CD4-positive, alpha-beta T cell (primary cell): ENCODE measurements around the gene TNFSF12. TPM values are rescaled to one million over a fixed set of nuclear protein-coding genes. Genes with fewer than 3 reads are reported as not detected.
A peak's percentile ranks its signal among the peaks of the same experiment; 100 is the strongest.

Experiments
- ATAC-seq: fragments of 200-7000 bp; cut with Tn5 transposase; one replicate; pipeline ENCODE4 v1.10.0; 2022; ENCODE audit warnings: mild to moderate bottlenecking; ENCODE audit not compliant: poor library complexity
- CTCF ChIA-PET: fragments of 350-600 bp; sonication (Branson Sonifier 250); formaldehyde crosslinking; loops from one replicate; lab custom pipeline; 2021; ENCODE audit warnings: antibody characterized with exemption, inconsistent platforms; lab: Charles Lee
- POLR2A ChIA-PET: fragments of 350-600 bp; sonication (Branson Sonifier 250); formaldehyde crosslinking; loops from one replicate; lab custom pipeline; 2021; ENCODE audit warnings: antibody characterized with exemption, inconsistent platforms; lab: Charles Lee
- DNase-seq, 14 experiments: peaks; one replicate each; pipeline ENCODE4 v3.0.0-alpha.2; 2013 to 2020; ENCODE audit warnings: mixed read lengths in 2 of 14
- H3K27ac ChIP-seq, 2 donors: one replicate each; pipeline versions ENCODE4 v1.5.1 to v1.7.0; 2013; ENCODE audit warnings: low read length in 2 of 2, low read depth in 1 of 2, mild to moderate bottlenecking in 1 of 2
- H3K27me3 ChIP-seq, 2 experiments: 1 replicate in 1 of 2; 2 replicates in 1 of 2; pipeline versions ENCODE4 v1.6.1 to v1.7.0; 2013; ENCODE audit warnings: low read length in 2 of 2, control low read depth in 1 of 2, mild to moderate bottlenecking in 1 of 2, moderate library complexity in 1 of 2; ENCODE audit not compliant: insufficient read depth in 2 of 2, control insufficient read depth in 1 of 2
- H3K36me3 ChIP-seq: one replicate; pipeline ENCODE4 v1.6.1; 2013; ENCODE audit warnings: low read length, control low read depth; ENCODE audit not compliant: insufficient read depth
- H3K4me1 ChIP-seq: one replicate; pipeline ENCODE4 v1.6.1; 2013; ENCODE audit warnings: low read length, control low read depth; ENCODE audit not compliant: insufficient read depth
- H3K4me3 ChIP-seq: one replicate; pipeline ENCODE4 v1.5.1; 2013; ENCODE audit warnings: mild to moderate bottlenecking, low read length, moderate library complexity
- H3K9me3 ChIP-seq, 2 experiments: 1 replicate in 1 of 2; 2 replicates in 1 of 2; pipeline versions ENCODE4 v1.6.1 to v1.7.0; 2013; ENCODE audit warnings: low read length in 2 of 2, mild to moderate bottlenecking in 2 of 2, control low read depth in 1 of 2, moderate library complexity in 1 of 2; ENCODE audit not compliant: control insufficient read depth in 1 of 2, insufficient read depth in 1 of 2
- H3K27ac Mint-ChIP-seq: one replicate; pipeline ENCODE4 v1.8.0; 2020; ENCODE audit warnings: mixed read lengths
- H3K27me3 Mint-ChIP-seq: one replicate; pipeline ENCODE4 v1.8.0; 2021; ENCODE audit warnings: mixed read lengths
- H3K36me3 Mint-ChIP-seq: one replicate; pipeline ENCODE4 v1.8.0; 2021; ENCODE audit warnings: low read depth, mixed read lengths
- H3K4me1 Mint-ChIP-seq: one replicate; pipeline ENCODE4 v1.8.0; 2021; ENCODE audit warnings: low read depth, mixed read lengths
- H3K4me3 Mint-ChIP-seq: one replicate; pipeline ENCODE4 v1.8.0; 2020; ENCODE audit warnings: mild to moderate bottlenecking, mixed read lengths
- H3K9me3 Mint-ChIP-seq: one replicate; pipeline ENCODE4 v1.8.0; 2020; ENCODE audit warnings: mixed read lengths
- CTCF ChIP-seq: fragments of 200-600 bp; IDR thresholded peaks from one replicate; pipeline ENCODE4 v1.8.0; 2022; ENCODE audit warnings: antibody characterized with exemption, mild to moderate bottlenecking
- intact Hi-C, 2 experiments: fragments of 100-400 bp; cut with DNase I in 1 of 2; cut with micrococcal nuclease in 1 of 2; formaldehyde crosslinking; loops; one replicate each; pipeline versions ENCODE4 v1.15.1 to v1.9.0; 2023 to 2025; cut with DNase I, micrococcal nuclease
- total RNA-seq, 174 experiments: library from RNA in 2 of 174; stranded (reverse) in 2 of 174; gene quantifications; one replicate each; pipeline ENCODE4 v1.2.3 and lab custom pipeline; 2021 to 2026

Gene TNFSF12
- total RNA-seq, 2 experiments from 2014 or later = 17.0 to 19.1 TPM

GRCh38 chr17:7586673-7587419, 38.0 kb downstream of the TNFSF12 start:
- no peak for ATAC-seq

GRCh38 chr17:7587420-7588151, 38.7 kb downstream of the TNFSF12 start:
- Mint-ChIP-seq H3K4me3 (peak overlapping the region; percentile 20), H3K27me3 (no peaks in the 10 kb centered on the region), H3K27ac (no peak overlapping the region), H3K4me1 (peaks cover 20% of the 10 kb centered on the region), H3K9me3 (no peaks in the 10 kb centered on the region), H3K36me3 (peaks cover 48% of the 10 kb centered on the region)
- ChIA-PET CTCF (interaction anchor here (1.9 to 4.3 kb wide), 2 partner anchors 27 to 100 kb away, joined by 13 to 21 read pairs; partner anchors contain the start of genes SENP3, TP53 and WRAP53), POLR2A (no interaction called here)
- Histone ChIP-seq H3K27me3 (no peaks in the 10 kb centered on the region), H3K4me1 (peaks cover 44% of the 10 kb centered on the region), H3K4me3 (no peak overlapping the region), H3K9me3 (peaks cover 0 to 5% of the 10 kb centered on the region in 2 experiments), H3K36me3 (peaks cover 46% of the 10 kb centered on the region), H3K27ac (no peak overlapping the region)
- no peak for TF ChIP-seq CTCF
- intact Hi-C loops = loop anchor here in 1 of 2 experiments (2.0 to 10.0 kb wide), 2 partner anchors 307 to 543 kb away; partner anchors contain the start of genes SLC16A11 and SLC2A4
- ATAC-seq (no peak), DNase-seq (no peak)

More at GRCh38 chr17:7586673-7587419, 38.0 kb downstream of the TNFSF12 start:
- H3K27me3 ChIP-seq = no peaks in the 10 kb centered on the region
- no peak overlapping the region for H3K27ac ChIP-seq
- H3K4me1 Mint-ChIP-seq = peaks cover 27% of the 10 kb centered on the region
- no peak overlapping the region for H3K27ac Mint-ChIP-seq
- peaks cover 52% of the 10 kb centered on the region for H3K4me1 ChIP-seq
- H3K36me3 ChIP-seq = peaks cover 39% of the 10 kb centered on the region
- H3K36me3 Mint-ChIP-seq = peaks cover 41% of the 10 kb centered on the region
- no peak overlapping the region for H3K4me3 ChIP-seq
- no peak for TF ChIP-seq CTCF
- H3K4me3 Mint-ChIP-seq = peak overlapping the region; percentile 20
- H3K27me3 Mint-ChIP-seq = no peaks in the 10 kb centered on the region
- POLR2A ChIA-PET = no interaction called here
- intact Hi-C loops = loop anchor here in 1 of 2 experiments (10.0 kb wide), 1 partner anchor 542 kb away; the partner anchor contains the start of gene SLC16A11
- H3K9me3 Mint-ChIP-seq = no peaks in the 10 kb centered on the region
- peaks cover 0 to 5% of the 10 kb centered on the region in 2 experiments for H3K9me3 ChIP-seq
- CTCF ChIA-PET = interaction anchor here (4.3 kb wide), 1 partner anchor 101 kb away, joined by 21 read pairs; the partner anchor contains the start of genes TP53 and WRAP53
- peak in 1 of 14 experiments; percentile 36 for DNase-seq

- H3K27me3 ChIP-seq = no peaks in the 10 kb centered on the region
- Mint-ChIP-seq H3K36me3 (peaks cover 54% of the 10 kb centered on the region), H3K9me3 (no peaks in the 10 kb centered on the region), H3K4me1 (peaks cover 14% of the 10 kb centered on the region), H3K27me3 (no peaks in the 10 kb centered on the region), H3K27ac (no peak overlapping the region), H3K4me3 (no peak overlapping the region)
- H3K27ac ChIP-seq = no peak overlapping the region
- no peak for TF ChIP-seq CTCF
- POLR2A ChIA-PET = interaction anchor here (0.9 to 2.5 kb wide), 11 partner anchors 12 to 543 kb away, joined by 3 to 16 read pairs (median 5); partner anchors contain the start of genes FXR2, SAT2, TMEM102 and TP53
- peaks cover 34% of the 10 kb centered on the region for H3K4me1 ChIP-seq
- CTCF ChIA-PET = interaction anchor here (0.8 to 1.9 kb wide), 14 partner anchors 9 to 543 kb away, joined by 3 to 17 read pairs (median 5); partner anchors contain the start of genes CD68, FXR2, SENP3 and TP53
- ATAC-seq = no peak
- no peak overlapping the region for H3K4me3 ChIP-seq
- peaks cover 57% of the 10 kb centered on the region for H3K36me3 ChIP-seq
- intact Hi-C loops = loop anchor here (1.0 to 10.0 kb wide), 4 partner anchors 74 to 544 kb away; partner anchors contain the start of genes SLC16A11 (in 1 of the 2) and SLC2A4 (in 1 of the 2)
- DNase-seq = peak in 1 of 14 experiments; percentile 34
- no peaks in the 10 kb centered on the region for H3K9me3 ChIP-seq
Measured at GRCh38 chr17:7588553-7589203, 39.8 kb downstream of the TNFSF12 start.
